Stomach smooth muscle (tissue), 2 donors: ENCODE results near the gene TEX47.

ENCODE experiments used
- H3K27ac ChIP-seq: one replicate; pipeline ENCODE4 v1.7.0; 2013; ENCODE audit warnings: mild to moderate bottlenecking, low read length, inconsistent platforms
- H3K27me3 ChIP-seq, 2 donors: one replicate each; pipeline ENCODE4 v1.7.0; 2013; ENCODE audit warnings: low read length in 2 of 2; ENCODE audit not compliant: insufficient read depth in 2 of 2, control insufficient read depth in 1 of 2
- H3K36me3 ChIP-seq, 2 donors: one replicate each; pipeline ENCODE4 v1.7.0; 2013; ENCODE audit warnings: low read length in 2 of 2; ENCODE audit not compliant: control insufficient read depth in 2 of 2, insufficient read depth in 2 of 2
- H3K4me1 ChIP-seq: one replicate; pipeline ENCODE4 v1.7.0; 2013; ENCODE audit warnings: low read length; ENCODE audit not compliant: control insufficient read depth, insufficient read depth
- H3K4me3 ChIP-seq, 2 donors: one replicate each; pipeline ENCODE4 v1.7.0; 2013; ENCODE audit warnings: low read length in 2 of 2
- H3K9ac ChIP-seq, 2 donors: one replicate each; pipeline ENCODE4 v1.7.0; 2013; ENCODE audit warnings: low read length in 2 of 2, mild to moderate bottlenecking in 1 of 2
- H3K9me3 ChIP-seq, 2 donors: one replicate each; pipeline ENCODE4 v1.7.0; 2013; ENCODE audit warnings: low read length in 2 of 2; ENCODE audit not compliant: control insufficient read depth in 2 of 2
- donor health status: healthy.
- donor health status: Pancreatic carcinoma.

The TEX47 gene

GRCh38 chr7:88746126-88746525, 49.4 kb downstream of the TEX47 start:
- Histone ChIP-seq H3K4me3 (no peak overlapping the region), H3K9me3 (no peaks in the 10 kb centered on the region), H3K27me3 (no peaks in the 10 kb centered on the region), H3K9ac (no peak overlapping the region), H3K36me3 (no peaks in the 10 kb centered on the region), H3K27ac (no peak overlapping the region), H3K4me1 (no peaks in the 10 kb centered on the region)
